GM18519 (cell line): ENCODE results near the gene FRAS1.
"Not testable (repeated sequence)": the region's sequence is repeated elsewhere in the genome, so short reads cannot be mapped to it uniquely, and the experiment has no call there.

ENCODE experiments used
- ATAC-seq: cut with Tn5 transposase; IDR thresholded peaks from one replicate; pipeline ENCODE4 v1.9.1; 2021; ENCODE audit warnings: mild to moderate bottlenecking, moderate library complexity; ENCODE audit not compliant: unreplicated experiment, low FRiP score

The FRAS1 gene

GRCh38 chr4:78313754-78314120 is 256.6 kb downstream of the FRAS1 start:
- no peak for ATAC-seq

- no peak for ATAC-seq
These were observed 261.0 kb downstream of the FRAS1 start for GRCh38 chr4:78318126-78318525.

- no peak for ATAC-seq
These were observed 263.3 kb downstream of the FRAS1 start for GRCh38 chr4:78320349-78320935.

- no peak for ATAC-seq
These were observed 264.9 kb downstream of the FRAS1 start for GRCh38 chr4:78322032-78322431.

GRCh38 chr4:78323439-78323838 is 266.3 kb downstream of the FRAS1 start:
- ATAC-seq, result no peak

DNA sequence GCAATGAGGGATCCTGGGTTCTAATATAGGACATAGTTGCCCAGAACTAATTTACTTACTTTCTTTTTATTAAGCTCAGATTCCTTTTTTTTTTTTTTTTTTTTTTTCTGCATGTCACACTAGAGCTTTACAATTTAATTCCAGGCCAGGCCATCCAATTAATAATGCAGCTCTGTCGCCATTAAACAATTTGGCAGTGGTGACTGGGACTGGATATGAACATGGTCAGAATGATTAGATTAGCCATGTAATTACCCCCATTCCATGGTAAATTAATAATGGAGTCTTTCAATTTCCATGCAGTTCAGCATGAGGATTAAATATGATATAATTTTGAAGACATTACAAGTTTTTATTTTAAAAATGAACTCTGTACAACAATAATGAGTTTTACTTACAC is 267.5 kb downstream of the FRAS1 start:
- no peak for ATAC-seq

DNA sequence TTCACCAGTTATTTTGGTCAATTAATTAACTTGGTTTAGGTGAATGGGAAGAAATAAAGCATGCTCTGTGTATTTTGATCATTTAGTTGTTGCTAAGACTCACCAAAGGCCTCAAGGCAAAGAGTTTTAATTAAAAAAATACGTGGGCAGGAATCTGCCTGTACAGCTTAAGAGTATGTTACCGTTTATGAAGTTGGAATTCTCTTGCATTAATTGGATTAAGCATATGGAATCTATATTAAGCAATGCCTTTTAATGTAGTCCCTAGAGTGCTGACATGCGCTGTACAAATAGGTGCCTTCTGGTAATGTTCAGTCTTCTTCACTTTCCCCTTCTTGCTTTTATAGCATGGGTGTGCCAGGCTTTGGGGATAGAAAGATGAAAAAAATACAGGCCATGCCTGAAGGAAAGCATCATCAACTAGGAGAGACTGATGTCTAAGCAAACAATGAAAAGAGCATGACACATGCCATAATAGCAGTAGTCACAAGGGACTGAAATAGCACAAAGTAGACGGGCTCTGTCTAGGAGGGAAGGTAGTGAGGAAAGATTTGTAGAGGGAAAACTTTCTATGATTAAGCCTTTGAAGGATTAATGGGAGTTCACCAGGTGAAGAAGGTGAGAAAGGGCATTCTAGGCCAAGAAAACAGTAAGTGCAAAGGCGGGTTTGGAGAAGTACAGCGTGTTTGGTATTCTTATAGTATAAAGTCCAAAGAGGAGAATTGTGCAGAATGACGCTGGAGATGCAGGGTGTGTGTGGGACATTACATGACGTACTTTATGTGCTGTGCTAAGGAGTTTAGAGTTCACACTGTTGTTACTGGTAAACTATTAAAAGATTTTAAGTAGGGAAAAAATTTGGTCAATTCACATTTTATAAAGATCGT is 268.4 kb downstream of the FRAS1 start:
- no peak for ATAC-seq

GRCh38 chr4:78328591-78328990 is 271.5 kb downstream of the FRAS1 start:
- ATAC-seq, result not testable (repeated sequence)

DNA sequence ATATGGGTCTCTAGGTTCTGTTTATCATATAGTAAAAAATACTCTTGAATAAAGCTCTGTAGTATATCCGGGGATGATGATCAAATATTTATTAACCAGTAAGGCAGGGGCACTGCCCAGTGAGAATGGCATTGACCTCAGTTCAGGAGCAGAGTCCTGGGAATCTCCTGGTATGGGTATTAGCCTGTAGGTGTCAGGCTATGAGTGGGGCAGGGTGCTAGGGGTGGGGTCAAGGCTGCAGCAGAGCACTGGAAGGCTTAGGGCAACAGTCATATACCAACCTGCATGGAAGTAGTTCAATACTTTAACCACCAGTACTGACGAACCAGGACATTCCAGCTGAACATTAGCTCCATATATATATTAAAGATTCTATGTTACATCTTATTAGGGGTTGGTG is 274.1 kb downstream of the FRAS1 start:
- ATAC-seq, result no peak

DNA sequence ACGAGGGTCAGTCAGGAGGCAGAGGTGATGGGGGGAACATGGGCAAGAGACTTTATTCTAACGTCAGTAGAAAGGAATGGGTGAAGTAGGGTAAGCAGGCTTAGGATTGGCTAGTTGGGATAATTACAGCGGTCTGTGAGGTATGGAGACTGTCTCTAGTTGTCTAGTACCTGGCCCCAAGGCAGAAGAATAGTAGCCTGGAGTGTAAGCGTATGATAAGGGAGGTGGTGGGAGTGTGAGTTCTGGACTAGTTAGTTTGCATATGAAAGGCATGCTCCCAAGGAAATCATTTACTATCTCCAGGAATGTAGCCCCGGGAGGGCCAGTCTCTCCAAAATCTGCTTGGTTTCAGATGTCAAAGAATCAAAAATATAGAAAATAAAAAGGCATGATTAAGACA is 274.8 kb downstream of the FRAS1 start:
- no peak for ATAC-seq

GRCh38 chr4:78332976-78333375 is 275.9 kb downstream of the FRAS1 start:
- no peak for ATAC-seq

GRCh38 chr4:78336093-78336943 is 279.2 kb downstream of the FRAS1 start:
- no peak for ATAC-seq

- ATAC-seq, result no peak
These were observed 280.3 kb downstream of the FRAS1 start for GRCh38 chr4:78337244-78338020.

- no peak for ATAC-seq
These were observed 285.0 kb downstream of the FRAS1 start for GRCh38 chr4:78342125-78342524.

DNA sequence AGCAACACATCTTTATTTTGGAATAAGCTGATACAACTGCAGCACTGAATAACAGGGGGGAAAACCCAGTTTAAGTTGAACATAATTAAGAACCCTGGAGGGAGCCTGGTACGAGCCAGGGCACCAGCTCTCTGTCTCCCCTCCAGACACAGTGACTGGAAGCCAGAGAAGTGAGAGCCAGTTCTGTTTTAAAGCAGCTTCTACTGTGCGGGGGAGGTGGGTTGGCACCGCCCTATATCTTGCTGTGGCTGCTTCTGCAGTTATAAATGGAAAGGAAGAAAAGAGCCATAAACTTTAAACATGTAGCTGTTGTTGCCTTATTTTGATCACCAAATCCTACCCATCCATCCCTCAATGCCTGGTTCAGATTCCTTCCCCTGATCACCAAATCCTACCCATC is 286.6 kb downstream of the FRAS1 start:
- no peak for ATAC-seq

GRCh38 chr4:78345237-78345636 is 288.1 kb downstream of the FRAS1 start:
- no peak for ATAC-seq

GRCh38 chr4:78346222-78346621 is 289.1 kb downstream of the FRAS1 start:
- no peak for ATAC-seq

GRCh38 chr4:78347527-78347926 is 290.4 kb downstream of the FRAS1 start:
- ATAC-seq, result no peak

DNA sequence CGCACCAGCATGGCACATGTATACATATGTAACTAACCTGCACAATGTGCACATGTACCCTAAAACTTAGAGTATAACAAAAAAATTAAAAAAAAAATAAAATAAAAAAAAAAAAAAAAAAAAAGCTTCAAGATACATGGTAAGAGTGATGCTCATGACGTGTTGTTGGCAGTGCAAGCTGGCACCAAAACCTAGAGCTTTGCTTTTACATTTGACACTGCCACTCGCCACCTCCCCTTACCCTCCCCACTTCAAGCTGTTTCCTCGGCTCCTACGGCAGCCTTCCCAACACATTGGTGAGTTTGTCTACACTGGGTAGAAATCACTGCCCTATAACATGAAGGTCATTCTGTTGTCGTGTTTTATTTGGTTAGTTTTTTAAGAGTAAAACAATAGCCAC is 296.8 kb downstream of the FRAS1 start:
- no peak for ATAC-seq

- ATAC-seq, result no peak
These were observed 297.7 kb downstream of the FRAS1 start for GRCh38 chr4:78354782-78355181.
